GM18517 (cell line): Measurements from ENCODE around the gene AGAP1.
"Not testable (repeated sequence)": the region's sequence is repeated elsewhere in the genome, so short reads cannot be mapped to it uniquely, and the experiment has no call there.

Experiments
- ATAC-seq: cut with Tn5 transposase; IDR thresholded peaks from one replicate; pipeline ENCODE4 v1.9.1; 2021; ENCODE audit warnings: mild to moderate bottlenecking, moderate library complexity; ENCODE audit not compliant: unreplicated experiment

Gene AGAP1

DNA sequence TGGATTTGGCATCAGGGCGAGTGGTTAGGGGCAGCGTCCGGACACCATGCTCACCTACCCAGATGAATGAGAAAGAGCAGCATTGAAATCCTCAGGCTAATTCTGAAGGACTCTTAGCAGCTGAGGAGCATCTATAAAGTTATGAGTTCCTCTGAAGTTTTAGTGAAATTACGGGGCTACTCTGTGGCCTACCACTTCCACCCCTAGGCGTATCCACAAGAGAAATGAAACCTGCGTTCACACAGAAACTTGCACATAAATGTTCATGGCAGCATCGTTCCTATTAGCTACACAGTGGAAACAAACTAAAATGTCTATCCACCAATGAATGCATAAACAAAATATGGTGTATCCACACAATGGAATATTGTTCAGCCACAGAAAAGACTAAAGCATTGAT lies 576.4 kb downstream of the AGAP1 start:
- no peak for ATAC-seq

DNA sequence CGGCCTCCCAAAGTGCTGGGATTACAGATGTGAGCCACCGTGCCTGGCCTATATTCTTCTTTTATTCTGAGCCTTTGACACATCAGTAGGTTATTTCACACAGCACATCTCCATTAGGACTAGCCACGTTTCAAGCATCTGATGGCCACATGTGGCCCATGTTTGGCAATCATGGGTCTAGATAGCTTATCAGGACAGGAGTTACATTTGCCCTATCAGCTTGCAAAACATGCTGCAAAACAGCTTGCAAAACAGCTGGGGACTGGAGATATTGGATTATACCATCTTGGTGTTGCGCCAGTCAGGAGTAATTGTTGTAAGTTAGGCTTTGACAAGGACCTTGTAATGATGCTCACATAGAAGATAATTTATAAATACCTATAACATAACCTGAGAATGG lies 579.4 kb downstream of the AGAP1 start:
- no peak for ATAC-seq

DNA sequence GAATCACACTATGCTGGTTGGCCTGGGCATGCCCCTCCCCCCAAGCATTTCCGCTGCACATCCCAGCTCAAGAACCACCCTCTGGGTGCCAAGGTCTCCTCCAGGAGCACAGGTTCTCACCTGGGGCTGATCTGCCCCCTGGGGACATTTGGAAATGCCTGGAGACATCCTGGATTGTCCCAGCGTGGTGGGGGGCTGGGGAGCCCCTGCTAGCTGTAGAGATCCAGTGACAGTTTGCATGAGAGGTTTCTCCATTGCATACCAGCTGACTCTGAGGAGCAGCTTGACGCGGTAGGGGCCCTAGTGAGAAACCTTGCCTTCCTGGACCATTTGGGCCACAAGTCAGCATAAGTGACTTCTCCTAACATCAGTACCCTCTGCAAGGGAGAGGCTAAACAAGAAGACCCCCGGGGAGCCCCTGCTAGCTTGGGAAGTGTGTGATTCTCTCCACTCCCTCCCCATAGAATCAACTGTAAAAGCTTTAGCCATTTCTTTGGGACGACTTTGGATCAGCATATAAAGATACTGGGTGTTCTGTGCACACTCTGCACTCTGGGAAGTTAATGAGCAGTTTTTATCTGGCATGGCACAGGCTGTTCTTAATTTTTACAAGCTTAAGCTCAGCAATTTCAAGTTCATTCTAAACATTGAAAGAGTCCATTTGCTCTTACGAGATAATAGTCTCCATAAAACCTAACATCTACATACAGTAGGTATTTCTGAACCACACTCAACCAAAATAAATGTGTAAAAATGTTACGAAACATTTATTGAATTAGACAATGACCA lies 580.2 kb downstream of the AGAP1 start:
- no peak for ATAC-seq

DNA sequence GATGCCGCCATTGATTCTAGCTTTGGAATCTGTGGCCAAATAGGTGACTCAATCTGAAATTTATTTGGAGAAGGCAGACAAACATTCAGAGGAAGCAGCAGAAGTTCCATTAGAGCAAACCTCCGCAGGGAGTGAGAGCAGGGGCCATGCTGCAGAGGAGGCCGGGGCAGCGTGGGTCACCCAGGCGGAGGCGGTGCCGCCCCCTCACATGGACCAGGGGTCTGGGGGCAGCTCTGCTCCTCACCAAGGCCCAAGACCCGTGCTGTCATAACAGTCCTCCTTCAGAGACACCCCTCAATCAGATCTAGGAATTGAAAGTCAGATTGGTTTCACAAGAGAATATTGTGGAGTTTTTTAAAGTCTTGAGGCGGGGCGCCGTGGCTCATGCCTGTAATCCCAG lies 582.0 kb downstream of the AGAP1 start:
- no peak for ATAC-seq

DNA sequence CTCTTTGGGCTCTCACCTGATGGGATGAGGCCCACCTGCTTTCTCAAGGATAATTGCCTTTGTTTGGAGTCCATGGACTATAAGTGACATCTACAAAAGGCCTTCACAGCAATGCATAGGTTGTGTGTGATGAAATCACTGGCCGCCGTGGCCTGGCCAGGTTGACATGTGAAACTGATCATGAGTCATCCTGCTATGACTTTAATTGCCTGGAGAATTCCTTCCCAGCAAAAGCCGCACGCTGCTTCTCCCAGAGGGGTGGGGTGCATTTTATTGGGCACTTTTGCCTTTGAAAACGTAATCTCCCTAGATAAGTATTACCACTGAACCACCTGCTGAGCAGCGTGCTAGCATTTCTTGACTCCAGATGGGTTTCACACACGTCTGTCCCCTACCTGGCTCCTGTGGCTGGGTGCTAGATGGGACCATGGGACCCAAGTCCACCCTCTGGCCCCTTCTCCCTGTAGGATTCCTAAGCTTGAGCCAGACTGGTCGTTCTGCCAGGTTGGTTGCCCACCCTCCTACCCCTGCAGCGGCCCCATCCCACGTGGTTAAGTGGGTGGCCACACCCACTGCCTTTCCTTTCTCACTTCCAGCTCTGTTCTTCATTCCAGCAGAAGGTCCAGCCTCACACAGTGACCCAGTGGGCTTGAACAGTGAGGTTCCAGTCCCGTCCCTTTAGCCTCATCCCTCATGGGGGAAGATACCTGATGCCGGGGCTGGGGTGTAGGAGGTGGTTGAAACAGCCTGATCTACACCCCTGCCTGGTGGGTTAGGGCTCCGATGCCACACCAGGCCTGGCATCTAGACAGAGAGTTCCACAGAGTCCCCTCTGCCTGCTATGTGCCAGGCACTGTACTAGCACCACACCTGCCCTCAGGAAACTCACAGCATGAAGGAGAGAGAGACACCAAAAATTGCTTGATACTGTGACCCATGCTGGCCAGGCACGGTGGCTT lies 584.7 kb downstream of the AGAP1 start:
- no peak for ATAC-seq

DNA sequence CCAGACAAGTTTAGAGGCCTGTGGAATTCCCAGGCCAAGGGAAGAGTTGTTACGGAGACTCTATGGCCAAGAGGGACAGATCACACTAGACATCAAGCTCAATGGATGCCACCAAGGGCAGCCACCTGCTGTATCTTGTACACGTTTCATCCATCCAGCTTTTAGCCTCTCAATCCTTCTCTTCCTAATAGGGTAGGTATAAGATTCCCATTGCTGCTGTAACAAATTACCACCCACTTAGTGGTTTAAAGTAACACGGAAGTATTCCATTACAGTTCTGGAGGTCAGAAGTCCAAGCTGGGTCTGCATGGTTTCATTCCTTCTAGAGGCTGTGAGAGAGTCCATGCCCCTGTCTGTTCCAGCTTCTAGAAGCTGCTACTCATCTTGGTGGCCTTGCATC lies 586.6 kb downstream of the AGAP1 start:
- ATAC-seq, result no peak

DNA sequence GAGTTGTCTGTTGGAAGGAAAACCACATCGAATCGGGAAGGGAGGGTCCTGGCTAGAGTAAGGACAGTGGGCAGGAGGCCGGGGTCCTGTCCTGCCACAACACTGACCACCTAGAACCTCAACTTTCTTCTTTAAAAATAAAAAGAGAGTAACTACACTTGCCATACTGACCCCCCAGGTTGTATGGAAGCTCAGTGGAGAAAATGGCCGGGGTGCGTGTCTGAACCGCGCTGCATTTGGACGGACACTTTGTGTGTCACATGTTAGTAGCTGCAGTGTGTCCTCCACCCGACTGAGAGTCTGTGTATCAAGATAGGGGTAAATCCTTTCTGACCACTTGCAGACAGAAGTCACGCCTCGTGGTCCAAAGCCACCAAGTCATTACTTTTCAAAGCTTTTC lies 587.3 kb downstream of the AGAP1 start:
- no peak for ATAC-seq

DNA sequence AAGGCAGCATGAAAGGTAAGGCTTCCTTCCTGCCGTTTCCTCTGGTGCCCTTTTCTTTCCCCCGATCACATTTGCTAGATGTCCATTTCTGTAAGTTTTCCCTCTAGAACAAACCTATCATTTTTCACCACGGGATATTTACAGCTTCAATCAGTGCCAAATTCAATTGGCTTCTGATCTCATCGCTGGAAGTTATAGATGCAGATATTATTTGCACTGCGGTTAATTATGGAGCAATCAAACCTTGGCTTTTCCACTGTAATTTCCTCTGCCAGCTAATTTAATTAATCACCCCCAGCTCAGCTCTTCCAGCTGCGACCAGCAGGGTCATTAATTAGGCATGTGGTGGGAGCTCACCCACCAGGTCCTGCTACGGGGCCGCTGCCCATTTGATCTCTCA lies 588.2 kb downstream of the AGAP1 start:
- no peak for ATAC-seq

DNA sequence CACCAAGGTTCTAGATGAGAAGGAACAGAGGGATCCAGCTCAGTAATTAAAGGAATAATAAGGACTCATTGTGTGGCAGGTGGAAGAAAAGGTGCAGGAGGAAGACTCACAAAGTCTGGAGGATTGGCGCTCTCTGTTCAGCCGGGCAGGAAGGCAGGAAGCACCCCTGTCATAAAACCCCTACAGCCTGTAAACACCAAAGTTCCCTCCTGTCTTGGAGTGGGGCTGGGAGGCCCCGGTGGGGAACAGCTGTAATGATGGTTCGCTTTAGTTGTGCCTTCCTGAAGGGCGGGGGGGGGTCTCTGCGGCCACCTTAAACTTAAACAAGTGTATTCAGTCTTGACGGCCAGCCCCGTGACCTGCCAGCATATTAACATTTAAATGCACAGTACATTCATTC lies 590.1 kb downstream of the AGAP1 start:
- ATAC-seq, result no peak

DNA sequence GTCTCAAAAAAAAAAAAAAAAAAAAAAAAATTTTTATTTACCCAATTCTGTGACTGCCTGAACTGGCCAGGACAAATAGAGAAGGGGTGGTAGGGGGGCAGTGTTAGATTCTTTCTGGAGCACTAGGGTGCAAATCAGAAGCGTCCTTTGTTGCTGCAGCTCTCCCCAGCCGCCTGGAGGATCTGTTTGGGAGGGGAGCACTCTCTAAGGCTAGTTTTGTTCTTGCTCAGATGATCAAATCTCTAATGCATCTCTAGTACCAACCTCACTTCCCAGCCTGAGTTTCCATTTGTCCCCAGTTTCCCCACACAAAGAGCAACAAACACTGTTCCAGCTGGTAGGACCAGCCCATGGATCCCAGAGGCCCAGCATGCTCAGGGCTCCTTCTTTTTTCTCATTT lies 591.4 kb downstream of the AGAP1 start:
- no peak for ATAC-seq

DNA sequence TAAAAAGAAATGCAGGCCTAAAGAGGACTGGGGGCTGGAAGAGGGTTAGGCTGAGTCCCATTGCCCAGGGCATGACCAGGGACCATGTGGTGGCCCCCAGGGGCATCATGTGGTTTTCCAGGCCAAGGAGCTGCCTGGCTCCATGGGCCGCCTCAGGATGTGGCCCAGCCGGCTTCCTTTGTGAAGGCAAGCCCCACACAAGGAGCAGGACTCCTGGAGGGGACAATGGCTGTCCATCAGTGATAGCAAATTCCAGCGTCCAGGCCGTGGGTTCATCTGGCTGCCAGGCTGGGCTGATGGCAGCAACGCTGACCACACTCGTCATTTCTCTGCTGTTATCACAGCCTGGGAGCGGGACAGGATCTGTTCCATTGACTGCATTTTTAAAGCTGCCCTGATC lies 591.8 kb downstream of the AGAP1 start:
- ATAC-seq, result no peak

DNA sequence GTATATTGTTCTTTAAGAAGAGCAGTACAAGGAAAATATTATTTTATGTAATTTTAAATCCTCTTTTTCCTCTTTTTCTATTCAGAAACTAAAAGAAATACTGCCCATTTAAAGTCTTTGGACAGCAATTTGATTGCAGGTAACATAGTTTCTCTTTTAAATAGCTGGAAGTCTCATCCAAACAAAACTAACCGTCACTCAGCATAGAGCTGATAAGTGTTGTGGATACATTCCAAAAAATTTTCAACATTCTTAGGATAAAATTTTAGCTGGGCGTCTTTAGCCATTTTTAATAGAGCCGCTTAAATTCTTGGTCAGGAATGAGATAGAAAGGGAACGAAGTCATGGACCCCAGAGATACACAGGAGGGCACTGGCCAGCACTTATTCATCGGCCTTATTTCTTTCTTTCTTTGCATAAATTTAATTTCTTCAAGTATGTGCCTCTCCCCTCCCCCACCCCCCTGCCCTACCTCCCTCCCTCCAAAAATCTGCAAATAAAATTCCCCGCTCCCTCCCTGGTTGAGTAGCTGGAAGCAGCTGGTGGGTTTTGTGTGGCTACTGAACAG lies 592.6 kb downstream of the AGAP1 start:
- no peak for ATAC-seq

DNA sequence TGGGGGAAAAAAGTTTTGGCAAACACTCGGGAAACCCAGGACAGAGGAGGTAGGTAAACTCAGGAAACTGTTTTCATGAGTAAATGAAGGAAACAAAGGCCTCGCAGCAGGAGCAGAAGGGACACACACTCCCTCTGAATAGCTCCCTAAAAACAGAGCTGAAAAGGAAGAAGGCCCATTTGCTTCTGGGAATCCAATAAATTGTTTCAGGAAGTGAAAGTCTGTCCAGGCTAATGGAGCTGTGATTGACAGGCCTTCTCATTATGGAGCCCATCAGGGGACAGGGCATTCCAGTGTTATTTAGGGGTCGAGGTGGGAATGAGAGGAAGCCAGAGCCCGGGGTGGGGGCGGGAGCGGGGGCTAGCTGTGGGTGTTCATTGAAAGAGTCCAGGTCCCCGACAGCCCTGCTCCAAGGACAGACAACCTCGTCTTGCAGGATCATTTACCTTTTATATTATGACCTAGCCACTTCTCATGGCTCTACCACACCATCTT lies 593.2 kb downstream of the AGAP1 start:
- ATAC-seq, result no peak

DNA sequence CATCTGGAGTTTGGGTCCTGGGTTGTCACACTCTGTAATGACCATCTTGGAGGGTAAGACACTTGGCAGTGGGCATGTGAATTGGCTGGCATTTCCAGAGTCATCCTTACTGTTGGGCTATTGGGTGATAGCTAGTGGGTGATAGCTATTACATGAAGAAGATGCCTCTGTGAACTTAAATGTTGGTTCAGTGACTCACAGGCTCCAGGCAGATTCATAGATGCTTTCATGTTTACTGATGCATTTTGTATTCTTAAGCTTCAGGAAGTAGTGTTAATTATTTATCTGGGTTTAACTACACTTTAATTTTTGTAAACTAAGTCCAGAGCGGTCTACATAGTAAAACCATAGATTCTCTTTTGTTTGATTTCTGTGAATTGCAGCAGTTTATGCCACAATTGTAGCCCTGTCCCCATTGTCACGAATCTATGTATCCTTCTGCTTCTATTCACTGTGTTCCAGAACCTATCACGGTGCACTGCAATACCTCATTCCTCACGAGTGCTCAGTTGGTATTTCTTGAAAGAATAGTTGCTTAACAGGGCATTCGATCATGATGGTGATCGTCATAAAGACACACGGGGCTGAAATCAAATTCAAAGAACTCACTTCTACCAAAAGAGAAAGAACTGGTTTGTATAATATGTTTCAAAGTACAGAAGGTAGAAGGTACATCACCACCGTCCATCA lies 594.7 kb downstream of the AGAP1 start:
- ATAC-seq, result no peak

DNA sequence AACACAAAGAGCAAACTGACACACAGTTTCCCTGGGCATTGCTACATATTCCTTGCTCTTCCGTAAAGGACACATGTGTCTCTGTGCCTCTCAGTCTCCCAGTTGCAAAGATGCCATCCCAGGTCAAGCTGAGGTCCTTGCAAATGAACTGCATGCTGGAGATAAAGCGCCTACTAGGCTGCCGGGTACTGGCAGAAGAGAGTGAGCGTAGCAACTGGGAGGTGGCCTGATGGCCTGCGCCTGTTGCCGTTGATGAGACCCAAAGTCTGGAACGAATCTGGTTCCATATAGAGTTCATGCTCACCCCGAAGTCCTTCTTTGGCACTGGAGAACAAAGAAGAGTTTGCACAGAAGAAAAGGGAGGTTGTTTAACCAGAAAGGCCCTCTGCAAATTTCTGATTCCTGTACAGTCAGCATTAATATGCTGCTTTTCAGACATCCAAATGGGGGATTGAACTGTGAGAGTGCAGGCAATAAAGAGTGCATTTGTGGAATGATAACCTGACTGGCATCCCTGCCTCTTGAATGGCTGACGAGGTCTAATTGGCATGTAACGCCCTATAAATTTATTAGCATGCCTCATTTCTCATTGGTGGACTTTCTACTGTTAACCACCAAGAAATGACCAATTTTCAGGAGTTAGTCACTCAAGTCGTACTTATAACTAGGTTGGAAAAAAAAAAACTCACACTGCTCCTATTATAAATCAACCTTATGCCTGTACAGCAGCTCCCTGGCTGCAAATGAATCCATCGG lies 595.6 kb downstream of the AGAP1 start:
- ATAC-seq, result no peak

DNA sequence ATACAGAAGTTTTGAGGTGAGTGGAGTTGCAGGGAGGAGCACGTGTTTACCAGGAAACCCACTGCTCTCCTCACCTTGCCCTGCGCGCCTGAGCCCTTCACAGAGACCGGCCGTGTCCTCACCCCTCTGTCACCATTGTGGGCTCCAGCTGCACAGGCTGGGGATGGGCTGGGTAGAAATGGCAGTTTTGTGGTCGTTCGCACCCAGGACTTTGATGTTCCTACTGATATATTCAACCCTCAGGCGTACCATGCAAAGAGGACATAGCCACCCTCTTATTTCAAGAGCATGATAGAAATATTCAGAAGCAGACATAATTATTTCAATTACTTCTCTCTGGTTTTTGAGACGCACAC lies 596.2 kb downstream of the AGAP1 start:
- ATAC-seq, result no peak

DNA sequence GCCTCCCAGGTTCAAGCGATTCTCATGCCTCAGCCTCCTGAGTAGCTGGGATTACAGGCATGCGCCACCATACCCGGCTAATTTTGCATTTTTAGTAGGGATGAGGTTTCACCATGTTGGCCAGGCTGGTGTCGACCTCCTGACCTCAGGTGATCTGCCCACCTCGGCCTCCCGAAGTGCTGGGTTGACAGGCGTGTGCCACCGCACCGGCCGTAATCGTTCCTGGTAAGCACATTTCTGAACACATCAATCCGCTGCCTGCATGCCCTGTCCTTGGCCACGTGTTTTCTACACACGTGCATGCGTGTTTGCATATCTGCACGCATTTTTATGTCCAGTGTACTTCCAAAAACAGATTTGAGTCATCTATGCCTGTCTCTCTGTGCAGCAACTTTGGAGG lies 597.0 kb downstream of the AGAP1 start:
- not testable (repeated sequence) for ATAC-seq

DNA sequence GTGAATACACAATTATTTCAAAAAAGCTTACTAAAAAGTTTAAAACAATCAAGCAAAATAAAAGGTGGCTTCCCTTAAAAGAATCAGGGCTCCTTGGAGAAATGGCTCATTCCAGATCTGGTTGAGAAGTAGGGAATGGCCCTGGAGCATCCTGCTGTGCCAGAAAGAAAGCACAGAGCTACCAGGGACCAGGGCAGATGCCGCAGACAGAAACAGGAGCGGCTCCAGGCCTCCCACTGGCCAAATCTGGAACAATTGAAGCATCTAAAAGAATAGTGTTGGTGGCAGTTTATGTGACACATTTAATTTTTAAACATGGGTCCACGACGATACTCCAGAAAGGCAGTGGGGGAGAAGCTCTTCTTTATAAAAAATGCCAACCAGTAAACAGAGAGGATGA lies 598.9 kb downstream of the AGAP1 start:
- no peak for ATAC-seq

DNA sequence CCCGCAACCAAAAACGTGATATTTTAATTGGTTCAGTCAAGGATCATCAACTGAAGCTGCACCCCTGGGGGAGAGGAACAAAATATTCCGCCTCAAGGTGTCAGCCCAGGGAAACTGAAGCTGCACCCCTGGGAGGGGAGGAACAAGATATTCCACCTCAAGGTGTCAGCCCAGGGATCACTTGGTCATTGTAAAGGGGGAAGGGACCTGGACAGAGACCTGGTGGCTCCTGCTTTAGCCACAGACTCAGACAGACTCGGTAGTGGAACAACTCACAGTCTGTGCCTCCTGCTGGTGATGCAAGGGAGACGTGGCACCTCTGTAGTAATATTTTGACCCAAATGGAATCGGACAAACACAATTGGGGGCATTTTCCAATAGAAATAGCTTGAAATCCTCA lies 599.3 kb downstream of the AGAP1 start:
- ATAC-seq, result no peak

DNA sequence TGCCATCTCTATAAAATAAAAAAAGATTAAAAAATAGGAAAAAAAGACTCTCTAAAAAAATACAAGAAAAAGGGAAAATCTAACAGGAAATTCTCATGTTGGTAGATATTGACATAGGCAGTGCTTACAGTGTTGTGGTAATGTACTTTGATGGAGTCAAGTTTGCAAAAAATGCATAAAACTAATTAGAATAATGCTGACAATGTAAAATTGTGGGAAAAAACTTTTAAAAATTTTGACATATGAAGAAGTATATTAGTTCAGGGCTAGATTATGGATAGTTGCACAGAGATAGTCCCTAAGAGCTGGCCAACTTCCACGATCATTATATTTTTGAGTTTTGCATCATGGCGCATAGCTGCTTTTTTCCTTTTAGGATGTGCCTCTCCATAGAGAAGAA lies 601.7 kb downstream of the AGAP1 start:
- ATAC-seq, result no peak
